Measurements from ENCODE around the gene HECA. TPM values are rescaled to one million over a fixed set of nuclear protein-coding genes. Genes with fewer than 3 reads are reported as not detected.

HECA gene, protein sequence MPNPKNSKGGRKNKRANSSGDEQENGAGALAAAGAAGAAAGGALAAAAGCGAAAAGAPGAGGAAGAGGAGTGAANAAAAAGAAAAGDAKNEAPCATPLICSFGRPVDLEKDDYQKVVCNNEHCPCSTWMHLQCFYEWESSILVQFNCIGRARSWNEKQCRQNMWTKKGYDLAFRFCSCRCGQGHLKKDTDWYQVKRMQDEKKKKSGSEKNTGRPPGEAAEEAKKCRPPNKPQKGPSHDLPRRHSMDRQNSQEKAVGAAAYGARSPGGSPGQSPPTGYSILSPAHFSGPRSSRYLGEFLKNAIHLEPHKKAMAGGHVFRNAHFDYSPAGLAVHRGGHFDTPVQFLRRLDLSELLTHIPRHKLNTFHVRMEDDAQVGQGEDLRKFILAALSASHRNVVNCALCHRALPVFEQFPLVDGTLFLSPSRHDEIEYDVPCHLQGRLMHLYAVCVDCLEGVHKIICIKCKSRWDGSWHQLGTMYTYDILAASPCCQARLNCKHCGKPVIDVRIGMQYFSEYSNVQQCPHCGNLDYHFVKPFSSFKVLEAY
- total RNA-seq (2012; rRNA removed), result 8.5 and 10.4 TPM in 2 replicates

DNA sequence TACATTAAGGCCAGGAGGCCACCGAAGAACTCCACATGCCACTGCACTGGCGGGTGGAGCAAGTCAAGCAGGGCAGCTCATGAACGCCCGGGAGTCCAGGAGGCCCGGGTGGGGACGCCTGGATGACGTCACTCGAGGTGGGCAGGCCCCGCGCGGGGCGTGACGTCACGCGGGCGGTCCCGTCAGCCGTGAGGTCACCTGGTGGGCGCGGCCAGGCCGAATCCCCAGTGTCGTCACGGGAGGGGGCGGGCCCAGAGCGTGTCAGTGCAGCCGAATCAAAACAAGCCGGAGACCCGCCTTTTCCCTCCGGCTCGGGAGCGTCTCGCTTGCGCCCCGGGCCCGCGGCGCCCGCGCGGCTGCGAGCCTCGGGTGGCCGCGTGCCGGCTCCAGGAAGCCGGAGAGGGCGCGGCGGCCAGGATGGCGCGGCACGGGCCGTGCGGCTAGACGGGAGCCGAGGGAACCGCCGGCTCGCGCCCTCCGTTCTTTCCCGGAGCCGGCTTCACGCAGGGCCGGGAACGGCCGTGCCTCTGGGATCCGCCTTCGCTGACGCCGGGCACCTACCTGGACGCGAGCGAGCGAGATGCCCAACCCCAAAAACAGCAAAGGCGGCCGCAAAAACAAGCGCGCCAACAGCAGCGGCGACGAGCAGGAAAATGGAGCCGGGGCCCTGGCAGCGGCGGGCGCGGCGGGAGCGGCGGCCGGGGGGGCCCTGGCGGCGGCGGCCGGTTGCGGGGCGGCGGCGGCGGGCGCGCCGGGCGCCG lies at the start of gene HECA:
HECA (plus strand) TSS at position 264 of the 761 bp plus-strand sequence; CDS start at position 581, 317 bp downstream.
- peaks cover 3% of the 10 kb centered on the region for H3K4me1 ChIP-seq (ENCODE audit: control insufficient read depth, insufficient read depth, low read length)
- H3K4me3 ChIP-seq (ENCODE audit: low read length), result peak within 1 kb of the TSS; percentile 76
- peak within 1 kb of the TSS; percentile 84 for H3K4me2 ChIP-seq (ENCODE audit: low read length)
- H3K36me3 ChIP-seq (ENCODE audit: insufficient read depth, low read length), result no peaks in the 10 kb centered on the region
- H3K9me3 ChIP-seq (replicated peaks; ENCODE audit: low read length), result no peaks in the 10 kb centered on the region
- H3K9ac ChIP-seq (ENCODE audit: low read depth, low read length), result peak within 1 kb of the TSS; percentile 91
- no peaks in the 10 kb centered on the region for H3K27me3 ChIP-seq (ENCODE audit: control insufficient read depth, insufficient read depth, low read length)

DNA sequence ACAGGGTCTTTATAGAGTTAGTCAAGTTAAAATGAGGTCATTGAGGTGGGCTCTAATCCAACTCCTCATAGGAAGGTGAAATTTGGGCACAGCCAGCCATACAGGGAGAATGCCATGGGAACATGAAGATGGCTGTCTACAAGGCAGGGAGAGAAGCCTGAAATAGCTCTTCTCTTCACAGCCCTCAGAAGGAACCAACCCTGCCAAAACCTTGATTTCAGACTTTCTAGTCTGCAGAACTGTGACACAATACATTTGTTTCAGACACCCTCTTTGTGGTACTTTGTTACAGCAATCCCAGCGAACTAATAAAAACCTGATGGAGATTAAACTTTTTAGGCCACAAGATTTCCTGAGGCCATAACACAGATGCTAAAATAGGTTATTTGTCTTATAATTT lies 43.1 kb upstream of the HECA start:
- Histone ChIP-seq H3K36me3 (ENCODE audit: insufficient read depth, low read length) (no peaks in the 10 kb centered on the region), H3K9me3 (replicated peaks; ENCODE audit: low read length) (no peaks in the 10 kb centered on the region), H3K27me3 (ENCODE audit: control insufficient read depth, insufficient read depth, low read length) (no peaks in the 10 kb centered on the region), H3K9ac (ENCODE audit: low read depth, low read length) (no peak overlapping the region), H3K4me2 (ENCODE audit: low read length) (no peak overlapping the region), H3K4me3 (ENCODE audit: low read length) (no peak overlapping the region), H3K4me1 (ENCODE audit: control insufficient read depth, insufficient read depth, low read length) (no peaks in the 10 kb centered on the region)

DNA sequence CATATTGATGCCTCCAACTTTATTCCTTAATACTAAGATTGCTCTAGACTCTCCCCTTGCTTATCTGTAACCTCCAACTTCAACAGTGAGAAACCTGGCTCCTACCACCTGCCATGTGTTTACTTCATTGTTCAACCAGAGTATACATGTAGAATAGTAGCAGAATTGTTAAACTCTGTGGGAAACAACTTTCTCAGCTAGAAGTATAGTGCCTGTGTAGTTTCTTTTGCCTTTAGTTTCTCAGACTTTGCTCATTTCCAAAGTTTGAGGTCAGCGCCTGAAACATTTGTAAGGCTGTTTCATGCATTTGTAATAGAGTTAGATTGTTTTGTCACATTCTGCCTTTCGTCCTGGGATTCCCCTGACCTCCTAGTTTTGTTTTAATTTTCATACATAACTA lies 34.9 kb upstream of the HECA start:
- Histone ChIP-seq H3K4me3 (ENCODE audit: low read length) (no peak overlapping the region), H3K27me3 (ENCODE audit: control insufficient read depth, insufficient read depth, low read length) (no peaks in the 10 kb centered on the region), H3K9ac (ENCODE audit: low read depth, low read length) (no peak overlapping the region), H3K36me3 (ENCODE audit: insufficient read depth, low read length) (no peaks in the 10 kb centered on the region), H3K9me3 (replicated peaks; ENCODE audit: low read length) (no peaks in the 10 kb centered on the region), H3K4me1 (ENCODE audit: control insufficient read depth, insufficient read depth, low read length) (no peaks in the 10 kb centered on the region), H3K4me2 (ENCODE audit: low read length) (no peak overlapping the region)

DNA sequence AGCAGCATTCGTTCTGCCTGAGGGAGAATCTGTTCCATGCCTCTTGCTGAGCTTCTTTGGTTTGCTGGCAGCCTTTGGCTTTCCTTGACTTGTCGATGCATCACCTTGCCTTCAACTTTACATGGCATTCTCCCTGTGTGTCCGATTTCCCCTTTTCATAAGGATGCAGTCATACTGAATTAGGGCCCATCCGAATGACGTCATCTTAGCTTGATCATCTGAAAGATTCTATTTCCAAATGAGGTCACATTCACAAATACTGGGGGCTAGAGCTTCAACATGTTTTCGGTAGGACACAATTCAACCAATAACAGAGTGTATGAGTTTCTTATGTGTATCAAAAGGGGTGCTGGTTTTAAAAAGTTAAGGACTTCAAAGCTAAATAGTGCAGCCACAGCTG lies 27.8 kb upstream of the HECA start:
- Histone ChIP-seq H3K36me3 (ENCODE audit: insufficient read depth, low read length) (no peaks in the 10 kb centered on the region), H3K27me3 (ENCODE audit: control insufficient read depth, insufficient read depth, low read length) (no peaks in the 10 kb centered on the region), H3K4me2 (ENCODE audit: low read length) (no peak overlapping the region), H3K9me3 (replicated peaks; ENCODE audit: low read length) (no peaks in the 10 kb centered on the region), H3K9ac (ENCODE audit: low read depth, low read length) (no peak overlapping the region), H3K4me3 (ENCODE audit: low read length) (no peak overlapping the region), H3K4me1 (ENCODE audit: control insufficient read depth, insufficient read depth, low read length) (no peaks in the 10 kb centered on the region)

DNA sequence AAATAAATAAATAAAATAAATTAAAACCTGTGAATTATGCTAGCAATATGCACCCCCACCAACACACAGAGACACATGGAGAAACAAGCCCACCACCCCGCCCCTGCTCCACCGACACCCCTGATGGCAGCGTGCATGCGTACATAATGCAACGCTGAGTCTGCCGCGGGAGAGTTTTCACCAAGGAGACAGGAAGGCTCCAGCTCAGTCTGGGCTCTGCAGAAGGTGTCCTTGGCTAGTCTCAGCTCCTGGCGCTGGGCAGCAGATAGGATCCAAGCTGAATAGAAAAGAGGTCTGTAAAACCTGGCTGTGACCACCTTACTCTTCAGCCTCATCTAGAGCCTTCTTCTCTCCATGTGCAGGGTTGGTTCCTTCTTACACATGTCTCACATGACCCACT lies 26.5 kb upstream of the HECA start:
- Histone ChIP-seq H3K4me1 (ENCODE audit: control insufficient read depth, insufficient read depth, low read length) (no peaks in the 10 kb centered on the region), H3K9ac (ENCODE audit: low read depth, low read length) (no peak overlapping the region), H3K36me3 (ENCODE audit: insufficient read depth, low read length) (no peaks in the 10 kb centered on the region), H3K27me3 (ENCODE audit: control insufficient read depth, insufficient read depth, low read length) (no peaks in the 10 kb centered on the region), H3K9me3 (replicated peaks; ENCODE audit: low read length) (no peaks in the 10 kb centered on the region), H3K4me3 (ENCODE audit: low read length) (no peak overlapping the region), H3K4me2 (ENCODE audit: low read length) (no peak overlapping the region)

DNA sequence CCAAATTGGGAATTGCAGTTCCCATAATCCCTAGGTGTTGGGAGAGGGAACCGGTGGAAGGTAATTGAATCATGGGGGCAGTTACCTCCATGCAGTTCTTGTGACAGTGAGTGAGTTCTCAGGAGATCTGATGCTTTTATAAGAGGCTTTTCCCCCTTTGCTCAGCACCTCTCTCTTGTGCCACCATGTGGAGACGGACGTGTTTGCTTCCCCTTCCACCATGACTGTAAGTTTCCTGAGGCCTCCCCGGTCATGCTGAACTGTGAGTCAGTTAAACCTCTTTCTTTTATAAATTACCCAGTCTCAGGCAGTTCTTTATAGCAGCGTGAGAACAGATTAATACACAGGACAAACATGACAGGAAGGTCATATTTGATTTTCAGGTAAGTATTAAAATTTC lies 25.3 kb upstream of the HECA start:
- Histone ChIP-seq H3K4me1 (ENCODE audit: control insufficient read depth, insufficient read depth, low read length) (no peaks in the 10 kb centered on the region), H3K9ac (ENCODE audit: low read depth, low read length) (no peak overlapping the region), H3K27me3 (ENCODE audit: control insufficient read depth, insufficient read depth, low read length) (no peaks in the 10 kb centered on the region), H3K9me3 (replicated peaks; ENCODE audit: low read length) (no peaks in the 10 kb centered on the region), H3K4me2 (ENCODE audit: low read length) (no peak overlapping the region), H3K4me3 (ENCODE audit: low read length) (no peak overlapping the region), H3K36me3 (ENCODE audit: insufficient read depth, low read length) (no peaks in the 10 kb centered on the region)

DNA sequence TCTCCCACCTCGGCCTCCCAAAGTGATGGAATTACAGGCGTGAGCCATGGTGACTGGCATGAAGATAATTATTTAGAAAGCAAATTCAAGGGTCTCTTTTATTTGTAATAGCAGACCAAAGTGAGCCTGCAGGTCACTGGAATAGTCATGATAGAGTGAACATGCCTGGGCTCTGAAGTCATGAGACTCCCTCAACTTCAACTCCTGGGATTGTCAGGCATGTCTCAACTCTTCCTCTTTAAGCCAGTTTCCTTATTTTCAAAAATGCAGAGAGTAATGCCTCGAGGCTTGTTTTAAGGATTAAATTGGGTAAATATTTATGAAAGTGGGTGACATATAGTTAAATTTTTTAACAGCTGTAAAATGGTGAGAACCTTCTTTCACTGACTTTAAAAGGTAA lies 22.7 kb upstream of the HECA start:
- Histone ChIP-seq H3K36me3 (ENCODE audit: insufficient read depth, low read length) (no peaks in the 10 kb centered on the region), H3K4me3 (ENCODE audit: low read length) (no peak overlapping the region), H3K9me3 (replicated peaks; ENCODE audit: low read length) (no peaks in the 10 kb centered on the region), H3K9ac (ENCODE audit: low read depth, low read length) (no peak overlapping the region), H3K4me1 (ENCODE audit: control insufficient read depth, insufficient read depth, low read length) (no peaks in the 10 kb centered on the region), H3K4me2 (ENCODE audit: low read length) (no peak overlapping the region), H3K27me3 (ENCODE audit: control insufficient read depth, insufficient read depth, low read length) (peaks cover 4% of the 10 kb centered on the region)

DNA sequence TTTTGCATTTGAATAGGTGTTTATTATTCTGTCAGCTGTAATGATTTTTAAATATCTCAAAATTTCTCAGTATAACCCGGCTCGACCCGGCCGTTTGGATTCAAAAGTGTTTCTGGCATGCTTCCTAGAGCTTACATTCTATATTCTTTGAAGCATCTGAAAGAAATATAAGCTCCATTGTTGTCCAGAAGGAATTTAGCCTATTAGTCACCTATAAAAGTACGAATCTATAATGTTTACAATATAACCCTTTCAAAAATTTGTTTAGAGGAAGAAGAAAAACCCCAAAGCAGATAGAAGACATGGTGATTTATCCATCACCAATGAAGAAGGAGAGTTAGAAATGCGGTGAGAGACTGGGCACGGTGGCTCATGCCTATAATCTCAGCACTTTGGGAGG lies 22.3 kb upstream of the HECA start:
- no peak overlapping the region for H3K4me3 ChIP-seq (ENCODE audit: low read length)
- no peaks in the 10 kb centered on the region for H3K4me1 ChIP-seq (ENCODE audit: control insufficient read depth, insufficient read depth, low read length)

DNA sequence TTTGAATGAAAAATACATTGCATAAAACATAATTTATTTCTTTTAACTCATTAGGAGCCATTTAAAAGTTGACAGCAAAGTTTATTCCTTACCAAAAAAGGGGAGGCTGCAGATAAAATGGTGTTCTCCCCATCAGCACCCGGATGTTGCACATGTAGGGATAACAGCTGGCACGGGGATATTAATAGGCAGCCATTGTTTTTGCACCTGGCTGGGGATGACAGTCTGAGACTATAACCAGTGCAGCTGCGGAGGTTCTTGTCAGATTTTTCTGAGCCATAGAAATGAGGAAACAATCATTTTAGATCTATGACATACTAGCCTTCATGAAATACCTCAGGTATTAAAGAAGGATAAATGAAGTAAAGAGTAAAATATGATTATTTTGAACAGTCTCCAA lies 20.1 kb upstream of the HECA start:
- Histone ChIP-seq H3K9me3 (replicated peaks; ENCODE audit: low read length) (no peaks in the 10 kb centered on the region), H3K27me3 (ENCODE audit: control insufficient read depth, insufficient read depth, low read length) (peaks cover 4% of the 10 kb centered on the region), H3K4me2 (ENCODE audit: low read length) (no peak overlapping the region), H3K36me3 (ENCODE audit: insufficient read depth, low read length) (no peaks in the 10 kb centered on the region), H3K4me3 (ENCODE audit: low read length) (no peak overlapping the region), H3K4me1 (ENCODE audit: control insufficient read depth, insufficient read depth, low read length) (no peaks in the 10 kb centered on the region), H3K9ac (ENCODE audit: low read depth, low read length) (no peak overlapping the region)

More for the DNA sequence above, 22.3 kb upstream of the HECA start:
- H3K27me3 ChIP-seq (ENCODE audit: control insufficient read depth, insufficient read depth, low read length), result peaks cover 4% of the 10 kb centered on the region
- H3K9ac ChIP-seq (ENCODE audit: low read depth, low read length), result no peak overlapping the region
- no peaks in the 10 kb centered on the region for H3K9me3 ChIP-seq (replicated peaks; ENCODE audit: low read length)
- no peak overlapping the region for H3K4me2 ChIP-seq (ENCODE audit: low read length)
- H3K36me3 ChIP-seq (ENCODE audit: insufficient read depth, low read length), result no peaks in the 10 kb centered on the region

DNA sequence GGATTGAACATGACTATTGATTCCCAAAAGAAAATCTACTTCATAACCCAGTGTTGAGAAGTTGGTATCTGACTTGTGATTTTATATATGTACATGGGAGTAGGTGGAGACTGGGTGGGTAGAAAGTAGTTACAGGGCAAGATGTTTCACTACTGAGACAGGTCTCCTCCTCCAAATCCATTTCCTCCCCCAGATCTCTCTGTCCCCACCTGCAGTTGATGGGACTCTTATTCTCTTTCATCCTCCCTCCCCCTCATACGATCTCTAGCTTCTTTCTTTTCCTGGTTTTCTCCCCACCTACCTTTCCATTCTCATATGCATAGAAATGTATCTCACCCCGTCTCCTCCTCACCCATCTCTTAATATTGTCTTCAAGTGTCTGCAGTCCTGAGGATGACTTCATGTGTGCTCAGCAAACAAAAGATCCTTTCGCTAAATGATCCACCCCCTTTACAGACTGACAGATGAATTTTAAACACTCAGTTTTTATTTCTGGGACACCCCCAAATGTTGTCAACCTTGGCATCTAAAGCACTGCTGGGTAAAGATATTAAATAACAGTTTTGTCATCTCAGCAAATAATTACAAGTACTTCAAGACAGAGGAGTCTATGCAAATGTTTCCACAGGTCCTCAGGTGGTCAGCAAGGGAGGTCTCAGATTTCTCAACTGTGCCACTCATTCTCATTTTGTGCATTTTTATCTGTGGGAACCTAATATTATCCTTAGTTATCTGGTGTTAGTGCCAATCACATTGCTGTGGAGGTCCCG lies 18.7 kb upstream of the HECA start:
- no peaks in the 10 kb centered on the region for H3K36me3 ChIP-seq (ENCODE audit: insufficient read depth, low read length)
- H3K9ac ChIP-seq (ENCODE audit: low read depth, low read length), result no peak overlapping the region
- H3K4me3 ChIP-seq (ENCODE audit: low read length), result no peak overlapping the region
- no peak overlapping the region for H3K4me2 ChIP-seq (ENCODE audit: low read length)
- no peaks in the 10 kb centered on the region for H3K9me3 ChIP-seq (replicated peaks; ENCODE audit: low read length)
- H3K4me1 ChIP-seq (ENCODE audit: control insufficient read depth, insufficient read depth, low read length), result no peaks in the 10 kb centered on the region
- H3K27me3 ChIP-seq (ENCODE audit: control insufficient read depth, insufficient read depth, low read length), result peaks cover 4% of the 10 kb centered on the region

DNA sequence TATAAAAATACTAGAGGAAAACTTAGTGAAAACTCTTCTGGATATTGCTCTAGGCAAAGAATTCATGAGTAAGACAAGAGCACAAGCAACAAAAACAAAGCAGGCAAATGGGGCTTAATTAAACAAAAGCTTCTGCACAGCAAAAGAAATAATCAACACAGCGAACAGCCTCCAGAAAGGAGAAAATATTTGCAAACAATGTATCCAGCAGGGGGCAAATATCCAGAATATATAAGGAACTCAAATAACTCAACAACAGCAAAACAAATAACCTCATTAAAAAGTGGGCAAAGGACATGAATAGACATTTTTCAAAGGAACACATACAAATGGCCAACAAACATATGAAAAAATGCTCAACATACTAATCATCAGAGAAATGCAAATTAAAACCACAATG lies 17.1 kb upstream of the HECA start:
- Histone ChIP-seq H3K27me3 (ENCODE audit: control insufficient read depth, insufficient read depth, low read length) (peaks cover 4% of the 10 kb centered on the region), H3K36me3 (ENCODE audit: insufficient read depth, low read length) (no peaks in the 10 kb centered on the region), H3K9ac (ENCODE audit: low read depth, low read length) (no peak overlapping the region)

More for the DNA sequence above, 17.1 kb upstream of the HECA start:
- H3K9me3 ChIP-seq (replicated peaks; ENCODE audit: low read length), result no peaks in the 10 kb centered on the region
- no peak overlapping the region for H3K4me2 ChIP-seq (ENCODE audit: low read length)
- H3K4me1 ChIP-seq (ENCODE audit: control insufficient read depth, insufficient read depth, low read length), result no peaks in the 10 kb centered on the region
- H3K4me3 ChIP-seq (ENCODE audit: low read length), result no peak overlapping the region

All from skeletal muscle satellite cell (primary cell).